HCT116 (cell line): ENCODE data around the gene SUPT5H. TPM values are rescaled to one million over a fixed set of nuclear protein-coding genes. Genes with fewer than 3 reads are reported as not detected.

Source experiments
- CBX3 ChIP-seq: IDR thresholded peaks from 2 replicates; pipeline ENCODE4 v1.6.1; 2012; ENCODE audit warnings: low read depth
- CEBPB ChIP-seq: IDR thresholded peaks from 2 replicates; pipeline ENCODE4 v1.6.1; 2012; ENCODE audit warnings: low read depth
- ELF1 ChIP-seq: IDR thresholded peaks from 2 replicates; pipeline ENCODE4 v1.6.1; 2012; ENCODE audit warnings: low read depth, borderline replicate concordance
- EZH2 ChIP-seq: fragments of 200-600 bp; sonication (generic); IDR thresholded peaks from 2 replicates; pipeline ENCODE4 v1.6.1; 2017; ENCODE audit warnings: antibody characterized with exemption, mixed run types
- EZH2phosphoT487 ChIP-seq: fragments of 200-600 bp; IDR thresholded peaks from 2 replicates; pipeline ENCODE4 v1.6.1; 2018; ENCODE audit warnings: antibody characterized with exemption, borderline replicate concordance
- FOSL1 ChIP-seq: IDR thresholded peaks from 2 replicates; pipeline ENCODE4 v1.6.1; 2012; ENCODE audit warnings: low read depth
- TCF7L2 ChIP-seq: IDR thresholded peaks from 2 replicates; pipeline ENCODE4 v1.7.0; 2011; ENCODE audit warnings: borderline replicate concordance, inconsistent platforms; ENCODE audit not compliant: insufficient read depth, insufficient read length; ENCODE audit errors: extremely low read depth
- ZFX ChIP-seq: fragments of 450-650 bp; IDR thresholded peaks from 2 replicates; pipeline ENCODE4 v1.6.1; 2017
- total RNA-seq: library from RNA; stranded (reverse); gene quantifications from one replicate; pipeline ENCODE4 v1.2.1, GENCODE V29; 2021; ENCODE audit not compliant: unreplicated experiment
- TF ChIP-seq, protein P1 (sequence below): IDR thresholded peaks from 2 replicates; pipeline ENCODE4 v1.6.1; 2012; ENCODE audit warnings: low read depth
- TF ChIP-seq, protein P2 (sequence below), 3 experiments: fragments of 200-600 bp in 1 of 3; sonication (generic) in 1 of 3; IDR thresholded peaks in 2 of 3; conservative IDR thresholded peaks in 1 of 3; 2 replicates each; pipeline ENCODE4 v1.5.1; 2012 to 2017; ENCODE audit warnings: low read depth in 2 of 3, low read length in 2 of 3, antibody characterized with exemption in 1 of 3, borderline replicate concordance in 1 of 3, control low read depth in 1 of 3, mild to moderate bottlenecking in 1 of 3, mixed read lengths in 1 of 3, mixed run types in 1 of 3, moderate library complexity in 1 of 3; ENCODE audit not compliant: insufficient read depth in 1 of 3
- TF ChIP-seq, protein P3 (sequence below): IDR thresholded peaks from 2 replicates; pipeline ENCODE4 v1.6.1; 2012

SUPT5H gene
- total RNA-seq, 1 experiment from 2014 or later: 120 TPM

GRCh38 chr19:39430675-39431593, 14.4 kb upstream of the SUPT5H start (continued):
- peak; percentile 82 for TF ChIP-seq FOSL1
- TF ChIP-seq CEBPB: 0 out of 2 replicates have a peak, but pooled peaks have one; percentile 56
- TF ChIP-seq ELF1: no peak; the same call in 1 of the 2 replicates
- TF ChIP-seq, protein P1, sequence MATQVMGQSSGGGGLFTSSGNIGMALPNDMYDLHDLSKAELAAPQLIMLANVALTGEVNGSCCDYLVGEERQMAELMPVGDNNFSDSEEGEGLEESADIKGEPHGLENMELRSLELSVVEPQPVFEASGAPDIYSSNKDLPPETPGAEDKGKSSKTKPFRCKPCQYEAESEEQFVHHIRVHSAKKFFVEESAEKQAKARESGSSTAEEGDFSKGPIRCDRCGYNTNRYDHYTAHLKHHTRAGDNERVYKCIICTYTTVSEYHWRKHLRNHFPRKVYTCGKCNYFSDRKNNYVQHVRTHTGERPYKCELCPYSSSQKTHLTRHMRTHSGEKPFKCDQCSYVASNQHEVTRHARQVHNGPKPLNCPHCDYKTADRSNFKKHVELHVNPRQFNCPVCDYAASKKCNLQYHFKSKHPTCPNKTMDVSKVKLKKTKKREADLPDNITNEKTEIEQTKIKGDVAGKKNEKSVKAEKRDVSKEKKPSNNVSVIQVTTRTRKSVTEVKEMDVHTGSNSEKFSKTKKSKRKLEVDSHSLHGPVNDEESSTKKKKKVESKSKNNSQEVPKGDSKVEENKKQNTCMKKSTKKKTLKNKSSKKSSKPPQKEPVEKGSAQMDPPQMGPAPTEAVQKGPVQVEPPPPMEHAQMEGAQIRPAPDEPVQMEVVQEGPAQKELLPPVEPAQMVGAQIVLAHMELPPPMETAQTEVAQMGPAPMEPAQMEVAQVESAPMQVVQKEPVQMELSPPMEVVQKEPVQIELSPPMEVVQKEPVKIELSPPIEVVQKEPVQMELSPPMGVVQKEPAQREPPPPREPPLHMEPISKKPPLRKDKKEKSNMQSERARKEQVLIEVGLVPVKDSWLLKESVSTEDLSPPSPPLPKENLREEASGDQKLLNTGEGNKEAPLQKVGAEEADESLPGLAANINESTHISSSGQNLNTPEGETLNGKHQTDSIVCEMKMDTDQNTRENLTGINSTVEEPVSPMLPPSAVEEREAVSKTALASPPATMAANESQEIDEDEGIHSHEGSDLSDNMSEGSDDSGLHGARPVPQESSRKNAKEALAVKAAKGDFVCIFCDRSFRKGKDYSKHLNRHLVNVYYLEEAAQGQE: no peak
- TF ChIP-seq TCF7L2: no peak
- TF ChIP-seq ZFX: no peak
- TF ChIP-seq, protein P2, sequence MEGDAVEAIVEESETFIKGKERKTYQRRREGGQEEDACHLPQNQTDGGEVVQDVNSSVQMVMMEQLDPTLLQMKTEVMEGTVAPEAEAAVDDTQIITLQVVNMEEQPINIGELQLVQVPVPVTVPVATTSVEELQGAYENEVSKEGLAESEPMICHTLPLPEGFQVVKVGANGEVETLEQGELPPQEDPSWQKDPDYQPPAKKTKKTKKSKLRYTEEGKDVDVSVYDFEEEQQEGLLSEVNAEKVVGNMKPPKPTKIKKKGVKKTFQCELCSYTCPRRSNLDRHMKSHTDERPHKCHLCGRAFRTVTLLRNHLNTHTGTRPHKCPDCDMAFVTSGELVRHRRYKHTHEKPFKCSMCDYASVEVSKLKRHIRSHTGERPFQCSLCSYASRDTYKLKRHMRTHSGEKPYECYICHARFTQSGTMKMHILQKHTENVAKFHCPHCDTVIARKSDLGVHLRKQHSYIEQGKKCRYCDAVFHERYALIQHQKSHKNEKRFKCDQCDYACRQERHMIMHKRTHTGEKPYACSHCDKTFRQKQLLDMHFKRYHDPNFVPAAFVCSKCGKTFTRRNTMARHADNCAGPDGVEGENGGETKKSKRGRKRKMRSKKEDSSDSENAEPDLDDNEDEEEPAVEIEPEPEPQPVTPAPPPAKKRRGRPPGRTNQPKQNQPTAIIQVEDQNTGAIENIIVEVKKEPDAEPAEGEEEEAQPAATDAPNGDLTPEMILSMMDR (IDR thresholded peaks at IDR 0.05 in 2 of 3, conservative IDR thresholded peaks at IDR 0.05 in 1 of 3; ENCODE audit: borderline replicate concordance in 1 of 3, insufficient read depth in 1 of 3, low read depth in 2 of 3, low read length in 2 of 3): no peak
- no peak for TF ChIP-seq EZH2
- TF ChIP-seq, protein P3, sequence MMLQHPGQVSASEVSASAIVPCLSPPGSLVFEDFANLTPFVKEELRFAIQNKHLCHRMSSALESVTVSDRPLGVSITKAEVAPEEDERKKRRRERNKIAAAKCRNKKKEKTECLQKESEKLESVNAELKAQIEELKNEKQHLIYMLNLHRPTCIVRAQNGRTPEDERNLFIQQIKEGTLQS: no peak; the same call in 1 of the 2 replicates
- TF ChIP-seq EZH2phosphoT487: no peak
- 0 out of 2 replicates have a peak, but pooled peaks have one; percentile 15 for TF ChIP-seq CBX3
- TF ChIP-seq, all 23 proteins: peak for 8
